ENCODE results near the gene ADAMTS2. TPM values are rescaled to one million over a fixed set of nuclear protein-coding genes. Genes with fewer than 3 reads are reported as not detected.

ADAMTS2 gene
- total RNA-seq, 1 experiment from 2014 or later = 1.7 TPM

- Histone ChIP-seq H3K36me3 (replicated peaks; ENCODE audit: control insufficient read depth, insufficient read depth, low read length) (no peaks in the 10 kb centered on the region), H3K4me3 (ENCODE audit: insufficient read depth, low read depth, low read length) (peak overlapping the region; percentile 68), H3K27me3 (ENCODE audit: control insufficient read depth, insufficient read depth, low read length) (peaks cover 45% of the 10 kb centered on the region)
- no peak for DNase-seq
Observed at GRCh38 chr5:179343021-179343718, 2.1 kb downstream of the ADAMTS2 start.

GRCh38 chr5:179342577-179342976, 2.7 kb downstream of the ADAMTS2 start:
- Histone ChIP-seq H3K4me3 (ENCODE audit: insufficient read depth, low read depth, low read length) (no peak overlapping the region), H3K36me3 (replicated peaks; ENCODE audit: control insufficient read depth, insufficient read depth, low read length) (no peaks in the 10 kb centered on the region), H3K27me3 (ENCODE audit: control insufficient read depth, insufficient read depth, low read length) (peaks cover 45% of the 10 kb centered on the region)
- peak; percentile 81 for DNase-seq

DNA sequence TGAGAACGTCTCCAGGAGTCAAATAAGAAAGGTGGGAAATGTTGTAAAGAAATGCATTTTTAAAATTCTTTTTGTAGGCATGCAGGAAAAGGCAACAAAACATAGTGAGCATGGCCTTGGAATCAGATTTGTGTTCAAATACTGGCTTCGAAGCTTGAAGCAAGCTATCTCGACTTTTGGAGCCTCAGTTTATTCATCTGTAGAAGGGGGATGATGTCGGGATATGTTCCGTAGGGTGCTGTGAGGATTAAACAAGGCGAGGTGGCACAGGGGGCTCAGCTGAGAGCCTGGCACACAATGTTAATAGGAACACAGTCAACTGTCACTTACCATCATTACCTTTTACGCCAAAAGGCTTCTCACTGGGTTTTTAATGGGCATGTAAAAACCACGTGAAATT, 4.8 kb downstream of the ADAMTS2 start:
- peaks cover 27% of the 10 kb centered on the region for H3K27me3 ChIP-seq (ENCODE audit: control insufficient read depth, insufficient read depth, low read length)
- no peak overlapping the region for H3K4me3 ChIP-seq (ENCODE audit: insufficient read depth, low read depth, low read length)
- H3K36me3 ChIP-seq (replicated peaks; ENCODE audit: control insufficient read depth, insufficient read depth, low read length) = no peaks in the 10 kb centered on the region
- no peak for DNase-seq

GRCh38 chr5:179339996-179340395, 5.3 kb downstream of the ADAMTS2 start:
- peaks cover 27% of the 10 kb centered on the region for H3K27me3 ChIP-seq (ENCODE audit: control insufficient read depth, insufficient read depth, low read length)

DNA sequence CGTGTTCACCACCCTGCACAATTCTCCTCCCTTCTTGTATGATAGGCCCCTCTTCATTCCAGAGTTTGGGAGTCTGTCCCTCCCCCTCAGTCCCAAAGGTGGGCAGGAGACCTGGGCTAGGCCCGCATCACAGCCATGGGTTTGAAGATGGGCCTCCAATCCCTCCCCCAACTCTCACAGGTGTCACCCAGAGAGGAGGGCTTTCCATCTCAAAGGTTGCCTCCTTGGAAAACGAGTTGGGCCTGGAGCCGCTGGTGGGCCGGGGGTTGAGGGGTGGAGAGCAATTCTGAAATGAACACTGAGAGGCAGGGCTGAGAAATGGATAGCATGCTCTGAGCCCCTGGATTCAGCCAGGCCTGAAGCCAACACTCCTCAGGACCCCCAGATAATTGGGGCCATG, 6.2 kb downstream of the ADAMTS2 start:
- H3K27me3 ChIP-seq (ENCODE audit: control insufficient read depth, insufficient read depth, low read length) = peaks cover 19% of the 10 kb centered on the region
- no peaks in the 10 kb centered on the region for H3K36me3 ChIP-seq (replicated peaks; ENCODE audit: control insufficient read depth, insufficient read depth, low read length)
- DNase-seq = no peak
- H3K4me3 ChIP-seq (ENCODE audit: insufficient read depth, low read depth, low read length) = no peak overlapping the region

More at GRCh38 chr5:179339996-179340395, 5.3 kb downstream of the ADAMTS2 start:
- DNase-seq = peak; percentile 43
- no peak overlapping the region for H3K4me3 ChIP-seq (ENCODE audit: insufficient read depth, low read depth, low read length)
- H3K36me3 ChIP-seq (replicated peaks; ENCODE audit: control insufficient read depth, insufficient read depth, low read length) = no peaks in the 10 kb centered on the region

GRCh38 chr5:179337796-179338676, 7.2 kb downstream of the ADAMTS2 start:
- H3K27me3 ChIP-seq (ENCODE audit: control insufficient read depth, insufficient read depth, low read length) = peaks cover 8% of the 10 kb centered on the region
- DNase-seq = peak; percentile 43
- no peaks in the 10 kb centered on the region for H3K36me3 ChIP-seq (replicated peaks; ENCODE audit: control insufficient read depth, insufficient read depth, low read length)
- H3K4me3 ChIP-seq (ENCODE audit: insufficient read depth, low read depth, low read length) = no peak overlapping the region

- Histone ChIP-seq H3K4me3 (ENCODE audit: insufficient read depth, low read depth, low read length) (no peak overlapping the region), H3K36me3 (replicated peaks; ENCODE audit: control insufficient read depth, insufficient read depth, low read length) (no peaks in the 10 kb centered on the region), H3K27me3 (ENCODE audit: control insufficient read depth, insufficient read depth, low read length) (peaks cover 2% of the 10 kb centered on the region; the same call in 1 of the 2 replicates)
- peak; percentile 49 for DNase-seq
Observed at GRCh38 chr5:179336871-179337795, 8.1 kb downstream of the ADAMTS2 start.

GRCh38 chr5:179336126-179336870, 9.0 kb downstream of the ADAMTS2 start:
- no peak overlapping the region for H3K4me3 ChIP-seq (ENCODE audit: insufficient read depth, low read depth, low read length)
- no peaks in the 10 kb centered on the region for H3K36me3 ChIP-seq (replicated peaks; ENCODE audit: control insufficient read depth, insufficient read depth, low read length)
- DNase-seq = peak; percentile 86
- H3K27me3 ChIP-seq (ENCODE audit: control insufficient read depth, insufficient read depth, low read length) = no peaks in the 10 kb centered on the region

- H3K27me3 ChIP-seq (ENCODE audit: control insufficient read depth, insufficient read depth, low read length) = no peaks in the 10 kb centered on the region
- H3K36me3 ChIP-seq (replicated peaks; ENCODE audit: control insufficient read depth, insufficient read depth, low read length) = no peaks in the 10 kb centered on the region
- DNase-seq = peak; percentile 51
- no peak overlapping the region for H3K4me3 ChIP-seq (ENCODE audit: insufficient read depth, low read depth, low read length)
Observed at GRCh38 chr5:179333796-179334761, 11.2 kb downstream of the ADAMTS2 start.

- no peak overlapping the region for H3K4me3 ChIP-seq (ENCODE audit: insufficient read depth, low read depth, low read length)
- no peaks in the 10 kb centered on the region; the same call in 1 of the 2 replicates for H3K27me3 ChIP-seq (ENCODE audit: control insufficient read depth, insufficient read depth, low read length)
- H3K36me3 ChIP-seq (replicated peaks; ENCODE audit: control insufficient read depth, insufficient read depth, low read length) = no peaks in the 10 kb centered on the region
- DNase-seq = peak; percentile 43
Observed at GRCh38 chr5:179332741-179333290, 12.4 kb downstream of the ADAMTS2 start.

DNA sequence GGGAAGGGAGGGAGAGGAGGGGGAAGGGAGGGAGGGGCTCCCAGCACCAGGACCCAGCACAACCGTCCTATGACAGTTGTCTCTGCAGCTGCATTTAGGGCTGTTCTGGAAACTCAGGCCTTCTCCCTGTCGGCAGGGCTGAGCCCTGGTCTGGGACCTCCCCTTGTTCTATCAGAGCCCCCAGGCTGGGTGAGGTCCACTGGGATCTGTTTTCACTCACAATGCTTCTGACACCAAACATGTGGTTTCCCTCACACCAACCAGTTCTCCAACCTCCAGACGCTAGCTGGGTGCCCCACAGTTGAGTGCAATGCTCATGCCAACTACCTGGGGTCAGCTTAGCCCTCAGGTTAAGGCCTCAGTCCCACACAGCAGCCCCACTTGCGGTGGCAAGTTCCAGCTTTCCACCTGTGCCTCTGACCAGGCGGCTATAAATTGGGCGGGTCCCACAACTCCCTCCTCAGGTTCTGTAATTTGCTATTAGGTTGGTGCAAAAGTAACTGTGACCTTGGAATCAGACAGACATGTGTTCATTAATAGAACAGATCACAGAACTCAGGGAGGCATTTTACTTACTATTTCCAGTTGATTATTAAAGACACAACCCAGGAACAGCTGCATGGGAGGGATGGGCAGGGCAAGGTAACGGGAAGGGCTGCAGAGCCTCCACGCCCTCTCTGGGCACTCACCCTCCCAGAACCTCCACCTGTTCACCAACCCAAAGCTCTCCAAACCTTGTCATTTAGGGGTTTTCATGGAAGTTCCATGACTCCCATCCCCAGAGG, 13.5 kb downstream of the ADAMTS2 start:
- peaks cover 9% of the 10 kb centered on the region for H3K27me3 ChIP-seq (ENCODE audit: control insufficient read depth, insufficient read depth, low read length)
- no peak overlapping the region for H3K4me3 ChIP-seq (ENCODE audit: insufficient read depth, low read depth, low read length)
- H3K36me3 ChIP-seq (replicated peaks; ENCODE audit: control insufficient read depth, insufficient read depth, low read length) = no peaks in the 10 kb centered on the region
- no peak for DNase-seq

All from H7 (cell line).